WTC11 (cell line): ENCODE data around the gene CTDP1.

Experiments
- ATF1 ChIP-seq: sonication (generic); formaldehyde crosslinking; IDR thresholded peaks from 2 replicates; pipeline ENCODE4 v1.8.1; 2023; ENCODE audit warnings: mild to moderate bottlenecking, moderate library complexity, missing genetic modification reagents
- ATF3 ChIP-seq: sonication (generic); formaldehyde crosslinking; conservative IDR thresholded peaks from 2 replicates; pipeline ENCODE4 v1.8.1; 2022; ENCODE audit warnings: mild to moderate bottlenecking, missing genetic modification reagents
- CTCF ChIP-seq: fragments of 200-600 bp; IDR thresholded peaks from 2 replicates; pipeline ENCODE4 v1.8.0; 2022; ENCODE audit warnings: antibody characterized with exemption
- E2F5 ChIP-seq: sonication (generic); formaldehyde crosslinking; IDR thresholded peaks from 2 replicates; pipeline ENCODE4 v1.8.1; 2022; ENCODE audit warnings: mild to moderate bottlenecking, moderate library complexity, missing genetic modification reagents
- ERG ChIP-seq: fragments of 250-450 bp; sonication (Bioruptor Pico); IDR thresholded peaks from 2 replicates; pipeline ENCODE4 v1.8.0; 2021; ENCODE audit warnings: mild to moderate bottlenecking
- GABPB1 ChIP-seq: sonication (generic); formaldehyde crosslinking; IDR thresholded peaks from 2 replicates; pipeline ENCODE4 v1.8.1; 2023; ENCODE audit warnings: mild to moderate bottlenecking, missing genetic modification reagents
- HMGXB4 ChIP-seq: sonication (generic); formaldehyde crosslinking; IDR thresholded peaks from 2 replicates; pipeline ENCODE4 v1.8.1; 2023; ENCODE audit warnings: mild to moderate bottlenecking, moderate library complexity, missing genetic modification reagents
- IRF2 ChIP-seq: sonication (generic); formaldehyde crosslinking; IDR thresholded peaks from 2 replicates; pipeline ENCODE4 v1.8.0; 2022; ENCODE audit warnings: low read depth, missing genetic modification reagents, borderline replicate concordance
- NR1H2 ChIP-seq: sonication (generic); formaldehyde crosslinking; IDR thresholded peaks from 2 replicates; pipeline ENCODE4 v1.9.0; 2021; ENCODE audit warnings: mild to moderate bottlenecking, moderate library complexity, missing genetic modification reagents
- PRDM15 ChIP-seq: sonication (generic); formaldehyde crosslinking; IDR thresholded peaks from 2 replicates; pipeline ENCODE4 v1.8.0; 2022; ENCODE audit warnings: missing genetic modification reagents
- SP1 ChIP-seq: sonication (generic); formaldehyde crosslinking; conservative IDR thresholded peaks from 2 replicates; pipeline ENCODE4 v1.8.1; 2022; ENCODE audit warnings: missing genetic modification reagents
- USF1 ChIP-seq: sonication (generic); formaldehyde crosslinking; IDR thresholded peaks from 2 replicates; pipeline ENCODE4 v1.8.0; 2022; ENCODE audit warnings: mild to moderate bottlenecking, missing genetic modification reagents
- ZNF138 ChIP-seq: sonication (generic); formaldehyde crosslinking; conservative IDR thresholded peaks from 2 replicates; pipeline ENCODE4 v1.8.1; 2022; ENCODE audit warnings: mild to moderate bottlenecking, moderate library complexity, missing genetic modification reagents

DNA sequence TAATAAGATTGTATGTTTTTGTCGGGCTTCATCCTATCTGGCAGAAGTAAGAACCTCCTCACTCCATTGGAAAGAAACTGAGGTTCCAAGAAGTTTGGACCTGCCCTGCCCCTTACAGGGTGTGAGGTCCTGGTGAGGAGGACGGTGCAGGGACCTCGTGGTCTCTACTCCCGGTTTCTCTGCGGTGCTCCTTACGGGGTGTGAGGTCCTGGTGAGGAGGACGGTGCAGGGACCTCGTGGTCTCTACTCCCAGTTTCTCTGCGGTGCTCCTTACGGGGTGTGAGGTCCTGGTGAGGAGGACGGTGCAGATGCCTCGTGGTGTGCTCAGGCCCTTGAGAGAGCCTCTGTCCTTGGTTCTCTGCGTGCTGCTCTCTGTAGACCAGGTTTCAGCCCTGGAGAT is 5.2 kb downstream of the CTDP1 start:
- TF ChIP-seq CTCF (no peak), ZNF138 (CRISPR knock-in tag) (no peak), IRF2 (CRISPR knock-in tag) (no peak), HMGXB4 (no peak), NR1H2 (CRISPR knock-in tag) (no peak), GABPB1 (CRISPR knock-in tag) (no peak), PRDM15 (no peak), ATF1 (no peak), ATF3 (CRISPR knock-in tag) (no peak), E2F5 (CRISPR knock-in tag) (no peak), ERG (CRISPR knock-in tag) (no peak), SP1 (CRISPR knock-in tag) (no peak), USF1 (CRISPR knock-in tag) (no peak)
